H1 (cell line): ENCODE measurements around the gene HLF. TPM values are rescaled to one million over a fixed set of nuclear protein-coding genes. Genes with fewer than 3 reads are reported as not detected.

ENCODE experiments used
- BRCA1 ChIP-seq: IDR thresholded peaks from 2 replicates; pipeline ENCODE4 v1.6.1; 2012; ENCODE audit warnings: low read depth, low read length, improper control_type of control experiment
- CHD7 ChIP-seq: fragments of 300-600 bp; sonication (generic); IDR thresholded peaks from 2 replicates; pipeline ENCODE4 v1.7.1; 2012; ENCODE audit warnings: low read length, moderate library complexity, mild to moderate bottlenecking, inconsistent platforms; ENCODE audit not compliant: insufficient replicate concordance
- KDM4A ChIP-seq: IDR thresholded peaks from one replicate; pipeline ENCODE4 v1.7.1; 2012; ENCODE audit warnings: low read depth, mild to moderate bottlenecking, moderate library complexity, low read length, inconsistent platforms; ENCODE audit not compliant: severe bottlenecking
- RBBP5 ChIP-seq: IDR thresholded peaks from 2 replicates; pipeline ENCODE4 v1.7.1; 2012; ENCODE audit warnings: low read depth, mild to moderate bottlenecking, inconsistent platforms, low read length, moderate library complexity, borderline replicate concordance
- SP2 ChIP-seq: IDR thresholded peaks from 2 replicates; pipeline ENCODE4 v1.6.1; 2012; ENCODE audit warnings: mild to moderate bottlenecking, low read length, inconsistent platforms
- SP4 ChIP-seq: IDR thresholded peaks from 2 replicates; pipeline ENCODE4 v1.6.1; 2012; ENCODE audit warnings: low read length, inconsistent platforms
- TBP ChIP-seq: IDR thresholded peaks from 2 replicates; pipeline ENCODE4 v1.6.1; 2011; ENCODE audit warnings: low read depth, low read length, improper control_type of control experiment
- YY1 ChIP-seq: IDR thresholded peaks from 2 replicates; pipeline ENCODE4 v1.6.1; 2011; ENCODE audit warnings: low read depth, mild to moderate bottlenecking, low read length
- polyA plus RNA-seq, 7 experiments: library from polyadenylated mRNA; depleted of rRNA in 3 of 7; stranded (reverse) in 5 of 7; unstranded in 2 of 7; fragments of >200 nt in 5 of 7; fragments of 200-250 nt in 2 of 7; gene quantifications; 1 replicate in 5 of 7; 2 replicates in 1 of 7; 4 replicates in 1 of 7; pipeline versions ENCODE4 v1.2.1 to v1.2.3, GENCODE V29; 2011 to 2013; ENCODE audit warnings: missing spikeins in 2 of 7, mixed read lengths in 2 of 7
- total RNA-seq: library from RNA; stranded (reverse); fragmentation: NEBNext Ultra II Directional; extraction: Animal tissue kit (Norgen Biotek cat#: 25700); gene quantifications from 2 replicates; pipeline ENCODE4 v1.2.1, GENCODE V29; 2021

Gene HLF
- total and polyA plus RNA-seq, 2 of the 8 experiments (the other 6 are each of a cell fraction or from before 2014, with no cell fraction given), result 0.39 to 0.60 TPM

GRCh38 chr17:55242476-55242875 lies 22.3 kb upstream of the HLF start (continued):
- no peak for TF ChIP-seq CHD7
- no peak for TF ChIP-seq SP4
- no peak for TF ChIP-seq BRCA1
- no peak for TF ChIP-seq YY1
- no peak for TF ChIP-seq SP2
- no peak for TF ChIP-seq KDM4A
- TF ChIP-seq RBBP5, result no peak
- TF ChIP-seq TBP, result no peak
